Stimulated activated CD4-positive, alpha-beta T cell treated with anti-CD3 and anti-CD28 coated beads, Interleukin-15, amount 100 ng/mL, for 48 hours (primary cell): ENCODE results near the gene ENC1.

ENCODE experiments used
- DNase-seq, 2 donors: peaks; one replicate each; pipeline ENCODE4 v3.0.0-alpha.2; 2020; ENCODE audit warnings: low read depth in 2 of 2

ENC1 gene

DNA sequence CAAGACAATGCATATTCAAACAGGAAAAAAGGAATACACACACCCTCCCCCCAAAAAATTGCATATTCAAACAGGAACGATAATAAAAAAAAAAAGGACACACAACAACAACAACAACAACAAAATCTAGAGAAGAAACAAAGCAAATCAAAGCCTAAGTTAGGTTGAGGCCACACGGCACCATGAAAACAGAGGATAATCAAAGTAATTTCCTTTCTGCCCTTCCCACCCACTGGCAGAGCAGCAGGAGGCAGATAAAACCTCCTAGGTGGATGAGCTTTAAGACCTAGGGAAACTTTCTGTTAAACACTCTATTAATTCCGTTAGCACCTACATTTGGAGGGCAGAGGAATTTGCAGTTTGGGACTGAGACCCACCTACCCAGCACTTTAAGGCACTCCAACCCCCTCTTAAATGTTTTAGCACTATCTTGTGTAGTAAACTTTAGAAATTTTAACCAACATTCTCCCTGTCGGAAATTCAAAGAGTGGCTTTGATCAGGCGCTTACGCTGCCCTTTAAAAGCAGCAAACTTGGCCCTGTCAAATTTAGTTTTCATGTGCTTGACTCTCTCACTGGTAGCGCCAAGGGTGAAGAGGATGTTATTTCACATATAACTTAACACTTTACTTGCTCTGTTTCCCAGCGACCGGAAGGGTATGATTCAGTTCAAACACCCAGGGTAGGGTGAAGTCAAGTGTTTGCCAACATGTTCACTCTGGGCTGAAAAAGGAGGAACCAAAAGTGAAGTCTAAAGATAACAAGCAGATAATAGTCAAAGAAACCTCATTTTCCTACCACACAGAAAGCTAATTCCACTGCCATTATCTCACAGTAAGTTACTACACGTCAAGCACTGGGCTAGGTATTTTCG, 9.2 kb downstream of the ENC1 start:
- no peak for DNase-seq

DNA sequence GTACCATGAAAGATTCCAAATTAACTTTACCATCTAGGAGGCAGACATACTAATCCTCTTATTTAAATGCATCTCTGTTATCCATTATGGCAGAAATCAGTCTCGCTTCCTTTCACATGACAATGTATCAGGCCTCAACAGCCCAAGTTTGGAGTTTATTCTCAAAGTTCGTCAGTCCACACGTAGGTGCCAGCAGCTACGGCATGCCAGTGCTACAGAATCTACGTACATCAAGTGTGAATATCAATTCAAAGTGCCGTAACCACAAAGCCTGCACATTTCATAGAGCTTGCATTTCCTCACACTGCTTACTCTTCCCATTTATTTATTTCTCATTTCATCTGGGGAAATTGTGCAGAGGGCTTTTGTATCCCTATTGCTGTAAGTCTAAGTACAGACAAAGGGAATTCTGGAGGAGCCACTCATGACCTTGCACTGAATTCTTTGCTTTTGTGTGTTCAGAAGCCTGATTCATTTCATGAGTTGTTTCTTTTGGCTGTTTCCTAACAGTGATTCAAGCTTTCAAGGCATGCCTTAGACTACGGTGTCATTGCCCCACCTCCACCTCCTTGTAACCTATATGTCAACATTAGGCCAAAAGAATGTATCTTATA, 10.0 kb downstream of the ENC1 start:
- no peak for DNase-seq

DNA sequence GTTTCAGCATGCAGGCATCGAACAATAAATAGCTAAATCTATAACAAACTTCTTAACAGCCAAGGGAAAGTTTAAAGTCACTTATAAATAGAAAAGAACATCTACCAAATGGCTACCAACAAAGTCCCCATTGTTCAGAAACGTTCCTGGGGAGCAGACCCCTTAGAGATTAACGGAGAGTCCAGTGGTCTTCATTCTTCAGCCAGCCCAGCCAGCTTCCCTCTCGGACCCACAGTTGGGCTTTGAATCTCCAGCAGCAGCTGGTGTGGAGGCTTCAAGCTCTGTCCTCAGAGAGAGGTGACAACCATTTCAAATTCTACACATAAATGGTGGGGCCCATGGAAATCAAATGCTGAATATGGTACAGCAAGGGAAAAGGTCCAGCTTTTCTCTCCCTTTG, 11.2 kb downstream of the ENC1 start:
- DNase-seq: no peak

DNA sequence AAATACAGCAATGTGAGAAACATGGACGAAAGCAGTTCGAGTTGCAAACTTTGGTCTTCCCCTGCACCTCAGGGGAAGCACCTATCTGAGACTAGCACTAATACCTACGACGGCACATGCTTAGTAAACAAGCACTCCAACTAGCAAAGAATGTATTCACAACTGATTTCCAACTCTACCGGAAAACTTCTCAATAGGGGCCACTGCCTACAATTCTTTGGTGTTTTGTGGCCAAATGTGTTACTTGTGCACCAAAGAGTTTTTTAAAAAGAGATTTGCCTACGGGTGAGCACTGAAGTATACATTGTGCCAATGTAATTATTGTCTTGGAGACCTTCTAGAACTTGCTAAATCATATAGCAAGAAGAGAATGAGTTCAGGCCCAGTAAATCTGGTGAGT, 12.2 kb downstream of the ENC1 start:
- no peak for DNase-seq

DNA sequence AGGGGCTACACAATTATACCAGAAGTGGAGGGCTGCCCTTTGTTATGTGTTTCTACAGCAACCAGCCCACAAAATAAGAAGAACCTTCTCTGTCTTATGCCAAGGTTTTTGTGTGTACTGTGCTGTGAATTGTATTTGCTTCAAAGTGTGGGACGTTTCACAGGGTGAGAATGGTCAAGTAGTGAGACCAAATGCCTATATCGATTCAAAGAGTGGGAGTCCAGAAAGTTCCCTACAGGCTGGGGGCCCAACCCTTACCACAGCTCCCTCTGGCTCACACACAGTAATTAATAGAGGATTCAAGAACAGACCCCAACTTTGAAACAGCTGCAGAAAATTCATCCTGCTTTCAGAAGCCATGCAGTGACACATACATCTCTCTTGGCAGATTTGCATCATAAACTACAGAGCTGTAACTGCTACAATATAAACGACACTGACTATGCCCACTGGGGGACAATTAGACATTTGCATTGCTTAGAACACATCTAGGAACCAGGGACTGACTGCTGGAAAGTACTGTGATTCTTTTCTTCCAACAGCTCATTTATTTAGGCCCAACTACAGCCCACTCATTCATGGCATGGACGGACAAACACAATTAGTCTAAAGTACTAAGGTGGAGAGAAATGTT, 12.8 kb downstream of the ENC1 start:
- no peak for DNase-seq

DNA sequence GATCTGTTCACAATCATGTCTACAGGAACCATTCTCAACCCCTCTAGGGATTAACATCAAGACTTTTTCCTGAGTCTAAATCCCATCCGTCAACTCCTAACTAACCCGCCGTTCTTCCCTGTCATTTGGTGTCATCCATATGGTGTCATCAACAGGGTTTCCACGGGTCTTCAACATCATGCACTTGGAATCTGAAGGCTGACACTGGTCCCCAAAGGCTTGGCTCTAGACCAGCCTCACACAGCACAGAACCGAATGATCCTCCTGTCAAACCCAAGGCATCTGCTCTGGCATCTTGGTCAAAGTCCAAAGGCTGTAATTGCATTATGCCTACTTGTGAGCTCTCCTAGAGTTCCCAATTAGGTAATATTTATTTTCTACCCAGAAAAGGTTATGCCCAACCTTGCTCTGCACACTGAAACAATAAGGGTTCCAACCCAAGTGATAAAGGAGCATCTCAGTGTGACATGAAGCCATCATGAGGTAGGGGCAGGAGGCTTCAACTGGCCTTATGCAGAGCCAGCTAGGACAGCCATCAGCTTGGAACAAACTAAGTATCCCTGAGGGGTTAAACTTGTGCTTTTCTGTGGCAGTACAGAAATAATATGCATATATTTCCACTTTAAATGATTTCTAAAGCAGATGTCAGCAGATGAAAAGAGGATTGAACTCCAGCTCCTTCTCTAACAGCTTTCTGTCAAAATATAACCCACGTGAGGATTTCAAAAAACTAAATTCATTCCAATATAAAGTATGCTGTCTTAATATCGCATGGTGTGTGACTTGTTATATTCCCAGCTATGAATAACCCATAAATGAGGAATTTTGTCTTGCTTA, 13.9 kb downstream of the ENC1 start:
- DNase-seq: no peak

DNA sequence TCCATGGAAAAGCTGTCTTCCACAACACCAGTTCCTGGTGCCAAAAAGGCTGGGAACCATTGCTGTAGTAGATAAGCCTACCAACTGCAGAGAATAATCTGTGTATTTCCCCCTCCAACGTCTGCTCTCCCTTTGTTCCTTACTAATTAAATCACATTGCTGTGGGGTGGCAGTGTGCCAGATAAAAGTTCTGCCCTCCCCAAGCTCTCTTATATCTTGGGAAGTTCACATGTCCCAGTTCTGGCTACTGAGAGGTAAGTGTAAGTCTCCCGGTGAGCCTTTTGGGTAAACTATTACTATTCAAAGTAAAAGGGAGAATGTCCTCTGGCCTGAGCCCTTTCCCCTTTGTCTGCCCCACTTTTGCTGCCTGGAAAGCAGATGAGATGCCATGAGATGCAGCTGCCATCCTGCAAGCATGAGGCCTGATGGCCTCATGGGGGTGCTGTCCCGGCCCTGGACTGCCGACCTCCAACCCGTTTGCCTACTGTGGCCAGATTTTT, 14.7 kb downstream of the ENC1 start:
- DNase-seq: no peak

DNA sequence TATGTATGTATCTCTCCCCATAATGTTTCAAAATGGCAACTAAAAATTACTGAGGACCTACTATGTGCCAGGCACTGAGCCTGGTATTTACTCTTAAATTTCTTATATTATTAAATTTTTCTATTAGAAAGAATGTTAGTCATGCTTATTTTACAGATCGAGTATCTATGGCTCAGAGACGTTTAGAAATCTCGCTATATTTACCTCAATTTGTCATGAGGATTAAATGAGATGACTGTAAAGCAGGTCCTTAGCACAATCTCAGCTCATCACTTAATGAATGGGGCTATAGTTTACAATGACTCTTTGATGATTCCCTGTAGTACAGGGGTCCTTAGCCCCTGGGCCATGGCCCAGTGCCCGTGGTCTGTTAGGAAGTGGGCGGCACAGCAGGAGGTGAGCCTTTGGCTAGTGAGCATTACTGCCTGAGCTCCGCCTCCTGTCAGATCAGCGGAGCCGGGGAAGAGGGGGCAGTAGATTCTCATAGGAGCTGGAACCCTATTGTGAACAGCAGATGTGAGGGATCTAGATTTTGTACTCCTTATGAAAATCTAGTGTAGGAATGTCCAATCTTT, 15.5 kb downstream of the ENC1 start:
- DNase-seq: no peak

DNA sequence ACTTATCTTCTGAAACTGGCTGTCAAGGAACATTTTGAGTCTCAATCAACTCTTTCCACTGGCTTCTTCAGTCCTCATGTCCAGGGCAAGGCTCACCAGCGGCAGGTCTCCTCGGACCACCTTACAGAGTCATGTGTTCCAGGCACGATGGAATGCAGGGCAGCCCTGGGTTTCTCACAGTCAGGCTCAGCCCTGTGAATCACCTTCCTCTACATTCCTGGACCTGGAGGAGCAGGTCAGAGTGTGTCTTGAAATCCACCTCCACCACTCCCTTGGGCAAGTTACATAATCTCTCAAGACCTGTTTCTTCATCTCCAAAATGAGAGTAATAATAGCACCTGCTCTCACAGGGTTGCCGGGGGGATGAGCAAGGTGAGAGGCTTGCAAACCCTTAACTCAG, 16.0 kb downstream of the ENC1 start:
- DNase-seq: no peak

DNA sequence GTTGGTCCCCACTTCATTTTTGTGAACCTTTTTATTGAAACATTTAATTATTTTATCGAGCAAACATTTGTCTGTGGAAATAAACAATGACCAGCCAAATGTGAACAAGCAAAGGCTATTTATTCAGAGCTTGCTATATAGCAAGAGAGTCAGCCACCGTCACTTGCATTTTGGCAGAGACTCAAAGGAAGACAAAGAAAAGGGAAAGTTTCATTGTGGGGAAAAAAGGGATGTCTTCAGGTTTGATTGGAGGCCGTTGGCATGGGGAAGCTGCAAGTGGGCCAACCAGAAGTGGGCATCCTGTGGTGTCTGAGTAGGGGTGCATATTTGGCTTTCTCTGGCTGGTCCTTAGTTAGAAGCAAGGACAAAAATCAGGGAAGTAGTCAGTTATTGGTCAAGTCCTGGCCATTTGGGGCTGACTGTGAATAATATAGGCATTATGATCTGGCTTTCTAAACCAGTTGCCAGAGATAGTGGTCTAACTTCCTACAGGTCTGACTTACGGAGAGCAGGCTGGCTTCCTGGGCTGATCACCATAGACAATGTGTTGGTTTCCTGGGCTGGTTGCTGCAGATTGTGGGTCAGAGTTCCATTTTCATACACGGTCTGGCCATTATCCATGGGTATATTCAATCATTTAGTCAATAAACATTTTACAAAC, 16.6 kb downstream of the ENC1 start:
- no peak for DNase-seq

DNA sequence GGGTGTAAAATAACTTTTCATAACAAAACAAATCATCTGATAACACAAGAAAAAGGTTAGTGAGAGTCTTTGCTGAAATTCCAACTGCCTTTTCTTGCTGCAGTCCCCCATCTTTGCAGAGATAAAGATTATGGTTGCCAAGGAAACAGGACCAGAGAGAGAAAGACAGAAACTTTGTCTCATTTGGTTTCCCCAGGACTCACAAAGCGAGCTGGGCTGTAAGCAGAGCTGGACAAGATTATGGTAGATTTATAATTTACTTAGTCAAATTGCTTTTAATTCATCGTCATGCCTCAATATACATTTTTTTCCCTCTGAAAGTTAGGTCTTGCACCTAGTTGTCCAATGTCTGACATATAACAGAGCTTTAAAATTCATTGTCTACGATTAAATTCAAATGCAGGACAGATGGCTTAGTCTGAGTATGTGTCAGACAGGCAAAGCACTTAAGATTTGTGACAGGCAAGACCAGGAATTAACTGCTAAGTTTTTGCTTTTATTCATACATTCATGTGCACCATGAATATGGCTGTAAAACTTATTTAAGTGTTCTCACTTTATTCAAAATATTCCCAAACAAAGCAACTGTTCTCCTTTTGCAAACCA, 17.4 kb downstream of the ENC1 start:
- DNase-seq: no peak

DNA sequence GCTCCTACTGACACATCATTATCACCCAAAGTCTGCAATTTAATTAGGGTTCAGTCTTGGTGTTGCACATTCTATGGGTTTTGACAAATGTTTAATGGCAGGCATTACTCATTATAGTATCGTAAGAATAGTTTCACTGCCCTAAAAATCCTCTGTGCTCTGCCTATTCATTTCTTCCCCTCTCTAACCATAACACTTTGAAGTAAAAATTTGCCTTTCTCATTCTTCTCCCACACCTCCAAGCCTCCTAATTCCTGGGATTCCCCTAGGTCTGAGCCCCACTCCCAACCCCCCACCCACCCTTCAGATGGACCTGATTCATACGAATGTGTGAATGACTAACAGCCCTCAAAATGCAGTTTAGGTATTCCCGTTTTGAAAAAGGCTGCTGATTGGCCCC, 18.4 kb downstream of the ENC1 start:
- no peak for DNase-seq

DNA sequence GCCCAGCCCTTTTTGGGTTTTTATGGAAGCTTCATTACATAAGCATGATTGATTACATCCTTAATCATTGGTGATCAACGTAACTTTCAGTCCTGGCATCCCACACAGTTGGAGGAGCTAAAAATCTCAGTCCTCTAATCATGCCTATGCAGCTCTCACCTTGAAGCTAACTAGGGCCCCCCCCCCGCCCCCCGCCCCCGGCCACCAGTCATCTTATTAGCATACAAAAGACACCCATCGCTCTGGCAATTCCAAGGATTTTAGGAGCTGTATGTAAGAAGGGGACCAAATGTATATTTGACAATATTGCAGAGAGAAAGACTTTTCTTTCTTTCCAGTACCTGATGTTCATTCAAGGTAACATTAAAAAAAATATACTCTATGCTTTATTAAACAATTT, 19.0 kb downstream of the ENC1 start:
- no peak for DNase-seq

DNA sequence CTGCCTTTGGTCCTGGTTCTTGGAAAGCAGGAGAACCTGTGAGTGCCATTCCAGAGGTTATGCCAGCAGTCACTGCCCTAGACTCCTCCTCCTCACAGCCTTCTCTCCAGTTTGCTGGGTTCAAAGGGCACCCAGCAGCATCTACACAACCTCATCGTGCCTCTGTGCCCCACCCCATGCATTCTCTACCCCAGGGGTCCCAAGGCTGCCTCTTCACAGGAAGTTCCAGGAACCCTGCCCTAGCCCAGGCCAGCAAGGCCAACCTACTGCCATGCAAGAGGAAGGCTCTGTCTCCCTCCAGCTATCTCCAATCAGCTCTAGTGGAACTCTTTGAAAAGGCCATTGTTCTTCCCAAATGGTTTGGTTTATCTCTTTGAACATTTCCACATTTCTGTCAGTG, 21.2 kb downstream of the ENC1 start:
- no peak for DNase-seq

DNA sequence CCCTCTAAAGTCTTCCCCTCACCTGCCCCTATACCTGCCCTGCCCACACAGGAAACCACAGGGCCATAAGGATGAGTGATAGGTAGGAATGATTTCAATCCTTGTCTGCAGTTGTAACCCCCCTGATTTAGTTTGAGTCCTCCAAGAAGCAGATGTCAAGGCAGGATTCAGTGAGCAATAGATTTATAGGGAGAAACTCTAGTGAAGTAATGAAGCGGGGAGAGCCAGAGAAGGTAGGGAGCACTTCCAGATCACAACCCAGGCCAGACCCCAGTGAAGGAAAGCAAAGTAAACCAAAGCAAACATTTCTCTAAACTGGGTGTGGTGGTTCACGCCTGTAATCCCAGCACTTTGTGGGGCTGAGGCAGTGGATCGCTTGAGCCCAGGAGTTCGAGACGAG, 22.4 kb downstream of the ENC1 start:
- no peak for DNase-seq

DNA sequence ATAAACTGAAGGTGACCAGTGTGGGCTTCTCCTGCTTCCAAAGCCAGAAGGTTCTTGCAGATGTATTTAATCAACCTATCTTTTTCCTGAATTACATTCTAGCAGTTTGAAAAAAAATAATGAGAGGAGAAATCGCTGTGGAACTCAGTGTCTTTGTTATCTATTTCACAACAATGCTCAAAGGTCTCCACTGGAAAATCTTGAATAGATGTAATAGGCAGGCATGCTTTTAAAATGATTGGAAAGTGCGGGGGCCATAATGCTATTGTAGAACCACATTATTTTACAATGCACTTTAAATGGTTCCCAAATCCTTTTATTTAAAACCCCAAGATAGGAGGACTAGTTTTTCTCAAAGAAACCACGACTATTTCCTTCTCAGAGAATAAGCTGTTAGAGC, 23.3 kb downstream of the ENC1 start:
- no peak for DNase-seq

DNA sequence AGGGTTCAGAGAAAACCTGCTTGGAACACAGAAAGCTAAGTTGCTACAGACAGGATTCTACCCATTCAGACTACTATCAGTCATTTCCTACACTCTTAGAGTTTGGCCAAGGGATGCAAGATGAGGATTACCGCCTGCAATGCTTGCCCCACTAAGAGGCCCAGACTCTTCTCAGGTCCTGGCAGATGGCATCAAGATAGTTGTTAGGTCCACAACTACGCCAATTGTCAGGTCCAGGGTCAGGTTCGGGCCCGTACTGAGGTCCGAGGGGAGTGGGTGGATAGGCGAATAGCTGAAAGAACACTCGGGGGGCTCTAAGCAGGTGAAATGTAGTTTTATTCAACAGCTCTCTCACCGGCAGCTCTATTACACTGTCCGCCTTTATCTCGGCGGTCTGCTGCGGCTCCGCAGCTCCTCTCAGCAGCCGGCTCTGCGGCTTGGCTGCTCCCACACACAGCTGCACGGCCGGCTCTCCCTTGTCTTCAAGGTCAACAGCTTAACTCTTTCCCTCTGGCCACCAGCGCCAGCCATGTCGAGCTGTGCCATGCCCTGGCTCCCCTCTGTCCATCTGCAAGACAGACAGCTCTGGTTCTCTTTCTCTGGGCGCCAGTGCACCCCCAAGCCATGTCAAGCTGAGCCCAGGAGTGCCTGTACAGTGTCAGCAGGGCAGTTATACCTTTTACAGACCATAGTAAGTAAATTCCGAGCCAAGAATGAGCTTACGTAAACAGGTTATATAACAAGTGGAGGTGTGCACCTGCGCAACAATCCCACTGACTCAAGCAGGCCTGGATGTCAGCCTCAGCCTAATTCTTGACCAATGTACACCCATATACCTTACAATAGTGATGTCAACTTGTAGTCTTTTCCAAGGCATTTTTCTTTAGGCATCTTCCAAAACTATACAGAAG, 24.0 kb downstream of the ENC1 start:
- no peak for DNase-seq

DNA sequence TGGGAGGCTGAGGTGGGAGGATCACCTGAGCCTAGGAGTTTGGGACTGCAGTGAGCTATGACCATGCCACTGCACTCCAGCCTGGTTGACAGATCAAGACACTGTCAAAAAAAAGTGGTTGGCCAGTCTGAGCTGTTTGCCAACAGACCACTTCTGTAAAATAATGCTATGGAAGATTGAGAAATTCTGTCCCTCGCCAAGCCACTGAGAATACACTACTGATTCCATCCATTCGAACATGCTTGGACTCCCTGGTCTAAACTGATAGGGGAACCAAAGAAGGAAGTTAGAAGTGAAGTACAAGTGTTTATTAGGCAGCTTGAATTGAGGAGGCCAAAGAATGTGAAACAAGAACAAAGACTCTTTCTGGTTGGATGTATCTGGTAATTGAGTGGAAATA, 27.2 kb downstream of the ENC1 start:
- DNase-seq: no peak

DNA sequence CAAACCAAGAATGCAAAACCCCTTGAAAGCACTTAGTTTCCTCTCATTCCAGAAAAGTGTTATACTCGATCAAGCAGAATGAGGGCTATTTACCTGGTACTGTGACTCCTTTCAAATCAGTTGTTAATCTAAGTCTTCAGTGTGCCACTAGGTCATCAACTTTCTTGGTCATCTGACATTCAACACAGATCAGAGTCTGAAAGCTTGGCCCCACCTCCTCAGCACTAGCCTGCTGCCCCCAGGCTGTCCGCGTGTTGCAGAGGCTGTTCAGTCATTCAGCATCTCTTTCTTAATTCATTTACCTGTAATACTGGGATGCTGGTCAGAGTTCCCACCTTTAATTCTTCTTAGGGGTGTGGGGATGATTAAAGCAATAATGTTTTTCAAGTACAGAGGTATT, 28.5 kb downstream of the ENC1 start:
- no peak for DNase-seq
